NK-92 (cell line): ENCODE results near the gene ZBTB47.

Experiments used
- DNase-seq: peaks from one replicate; lab custom pipeline; 2025; ENCODE audit not compliant: unreplicated experiment; lab: John Stamatoyannopoulos, UW

The ZBTB47 gene

DNA sequence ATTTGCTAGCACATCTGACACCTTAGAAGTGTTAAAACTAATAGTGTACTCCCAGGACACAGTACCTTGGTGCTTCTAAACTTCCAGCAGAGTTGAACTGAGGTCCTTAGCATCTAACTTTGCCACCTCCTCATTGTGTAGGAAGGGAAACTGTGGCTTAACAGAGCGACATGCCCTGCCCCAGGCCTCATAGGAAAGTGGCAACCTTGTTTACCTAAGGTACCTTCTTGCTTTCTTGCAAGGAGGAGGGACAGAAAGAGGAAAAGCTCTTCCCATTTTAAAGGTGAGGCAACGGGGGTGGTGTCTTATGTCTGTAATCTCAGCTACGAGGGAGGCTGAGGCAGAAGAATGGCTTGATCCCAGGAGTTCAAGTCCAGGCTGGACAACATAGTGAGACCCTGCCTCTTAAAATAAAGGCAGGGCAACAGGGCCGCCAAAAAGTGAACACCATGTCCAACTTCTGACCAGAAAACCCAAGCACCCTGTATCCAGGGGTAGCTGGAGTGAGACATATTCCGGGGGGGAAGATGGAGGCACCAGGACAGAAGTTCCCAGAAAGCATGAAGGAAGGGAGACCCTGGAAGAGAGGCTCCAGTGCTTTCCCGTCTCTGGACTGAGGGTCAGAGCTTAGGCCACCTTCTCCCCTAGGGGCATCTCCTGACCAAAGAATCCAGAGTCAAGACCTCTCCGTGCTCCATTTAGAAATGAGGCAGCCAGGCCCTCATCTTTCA is 31.3 kb downstream of the ZBTB47 start:
- no peak for DNase-seq

DNA sequence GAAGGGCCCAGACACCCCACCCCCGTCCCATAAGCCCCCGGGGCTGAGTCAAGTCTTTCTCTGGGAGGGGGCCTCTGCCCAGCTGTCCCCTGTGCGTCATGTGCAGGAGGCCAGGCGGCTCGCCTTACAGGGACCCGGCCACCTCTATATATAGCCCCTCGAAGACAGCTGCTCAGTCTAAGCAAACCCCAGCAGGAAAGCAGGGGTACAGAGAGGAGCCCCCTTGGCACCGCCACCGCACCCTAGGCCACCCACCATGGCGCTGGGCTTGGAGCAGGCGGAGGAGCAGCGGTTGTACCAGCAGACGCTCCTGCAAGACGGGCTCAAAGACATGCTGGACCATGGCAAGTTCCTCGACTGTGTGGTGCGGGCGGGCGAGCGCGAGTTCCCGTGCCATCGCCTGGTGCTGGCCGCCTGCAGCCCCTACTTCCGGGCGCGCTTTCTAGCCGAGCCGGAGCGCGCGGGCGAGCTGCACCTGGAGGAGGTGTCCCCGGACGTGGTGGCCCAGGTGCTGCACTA is 31.9 kb downstream of the ZBTB47 start, which contains the start of gene KLHL40:
TSS of gene KLHL40 (plus strand) at position 175 of the 519 bp plus-strand sequence. CDS start at position 257, 82 bp downstream.
- no peak for DNase-seq

DNA sequence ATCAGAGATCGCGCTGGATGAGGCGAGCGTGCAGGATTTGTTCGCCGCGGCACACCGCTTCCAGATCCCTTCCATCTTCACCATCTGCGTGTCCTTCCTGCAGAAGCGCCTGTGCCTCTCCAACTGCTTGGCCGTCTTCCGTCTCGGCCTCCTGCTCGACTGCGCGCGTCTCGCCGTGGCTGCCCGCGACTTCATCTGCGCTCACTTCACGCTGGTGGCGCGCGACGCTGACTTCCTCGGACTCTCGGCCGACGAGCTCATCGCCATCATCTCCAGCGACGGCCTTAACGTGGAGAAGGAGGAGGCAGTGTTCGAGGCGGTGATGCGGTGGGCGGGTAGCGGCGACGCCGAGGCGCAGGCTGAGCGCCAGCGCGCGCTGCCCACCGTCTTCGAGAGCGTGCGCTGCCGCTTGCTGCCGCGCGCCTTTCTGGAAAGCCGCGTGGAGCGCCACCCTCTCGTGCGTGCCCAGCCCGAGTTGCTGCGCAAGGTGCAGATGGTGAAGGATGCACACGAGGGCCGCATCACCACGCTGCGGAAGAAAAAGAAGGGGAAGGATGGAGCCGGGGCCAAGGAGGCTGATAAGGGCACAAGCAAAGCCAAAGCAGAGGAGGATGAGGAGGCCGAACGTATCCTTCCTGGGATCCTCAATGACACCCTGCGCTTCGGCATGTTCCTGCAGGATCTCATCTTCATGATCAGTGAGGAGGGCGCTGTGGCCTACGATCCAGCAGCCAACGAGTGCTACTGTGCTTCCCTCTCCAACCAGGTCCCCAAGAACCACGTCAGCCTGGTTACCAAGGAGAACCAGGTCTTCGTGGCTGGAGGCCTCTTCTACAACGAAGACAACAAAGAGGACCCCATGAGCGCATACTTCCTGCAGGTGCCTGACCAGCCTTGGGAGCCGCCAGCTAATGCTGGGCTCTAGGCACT is 32.7 kb downstream of the ZBTB47 start:
- no peak for DNase-seq

DNA sequence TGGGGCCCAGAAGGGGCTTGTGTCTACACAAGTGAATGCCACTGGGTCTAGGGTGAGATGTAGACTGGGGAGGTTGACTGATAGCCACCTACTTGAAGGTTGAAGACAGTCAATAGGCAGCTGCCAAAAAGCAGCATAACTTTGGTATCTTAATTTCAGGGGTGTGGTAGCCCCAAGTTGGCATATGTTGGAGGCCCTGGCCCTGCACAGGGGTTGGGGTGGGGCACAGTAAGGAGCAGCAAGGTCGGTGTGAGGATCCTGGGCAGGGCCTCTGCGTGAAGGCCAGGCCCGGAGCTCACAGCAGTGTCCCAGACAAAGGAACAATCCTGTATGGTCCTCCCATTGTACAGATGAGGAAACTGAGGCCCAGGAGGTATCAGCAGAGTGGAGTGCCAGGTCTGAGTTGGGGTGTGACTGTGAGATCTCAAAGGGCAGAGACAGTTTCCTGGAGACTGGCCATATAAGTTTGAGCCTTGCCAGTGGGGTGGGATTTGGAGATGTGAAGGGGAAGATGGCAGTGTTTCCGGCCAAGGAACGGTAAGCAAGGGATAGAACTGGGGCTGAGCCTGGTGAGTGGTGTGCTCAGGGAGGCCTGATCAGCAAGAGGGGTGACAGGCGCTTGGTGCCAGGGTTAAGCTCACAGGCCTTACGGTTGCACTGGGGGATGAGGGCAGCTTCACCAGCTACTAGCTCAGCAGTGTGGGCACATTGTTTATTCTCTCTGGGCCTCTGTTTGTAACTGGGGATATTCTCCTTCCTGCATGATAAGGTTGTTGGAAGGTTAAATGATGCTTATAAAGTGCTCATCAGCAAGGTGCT is 33.5 kb downstream of the ZBTB47 start:
- DNase-seq = no peak

DNA sequence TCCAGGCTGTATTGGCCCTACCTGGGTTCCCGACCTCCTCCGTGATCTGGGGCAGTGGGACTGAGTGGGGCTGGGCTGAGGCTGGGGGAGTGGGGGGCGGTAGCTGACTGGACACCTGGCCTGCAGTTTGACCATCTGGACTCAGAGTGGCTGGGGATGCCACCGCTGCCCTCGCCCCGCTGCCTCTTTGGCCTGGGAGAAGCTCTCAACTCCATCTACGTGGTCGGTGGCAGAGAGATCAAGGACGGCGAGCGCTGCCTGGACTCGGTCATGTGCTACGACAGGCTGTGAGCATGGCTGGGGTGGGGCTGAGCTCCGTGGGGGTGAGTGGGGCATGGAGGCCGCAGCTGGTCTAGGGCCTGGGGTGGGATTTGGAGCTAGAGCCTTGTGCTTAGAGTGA is 34.5 kb downstream of the ZBTB47 start:
- DNase-seq = no peak

DNA sequence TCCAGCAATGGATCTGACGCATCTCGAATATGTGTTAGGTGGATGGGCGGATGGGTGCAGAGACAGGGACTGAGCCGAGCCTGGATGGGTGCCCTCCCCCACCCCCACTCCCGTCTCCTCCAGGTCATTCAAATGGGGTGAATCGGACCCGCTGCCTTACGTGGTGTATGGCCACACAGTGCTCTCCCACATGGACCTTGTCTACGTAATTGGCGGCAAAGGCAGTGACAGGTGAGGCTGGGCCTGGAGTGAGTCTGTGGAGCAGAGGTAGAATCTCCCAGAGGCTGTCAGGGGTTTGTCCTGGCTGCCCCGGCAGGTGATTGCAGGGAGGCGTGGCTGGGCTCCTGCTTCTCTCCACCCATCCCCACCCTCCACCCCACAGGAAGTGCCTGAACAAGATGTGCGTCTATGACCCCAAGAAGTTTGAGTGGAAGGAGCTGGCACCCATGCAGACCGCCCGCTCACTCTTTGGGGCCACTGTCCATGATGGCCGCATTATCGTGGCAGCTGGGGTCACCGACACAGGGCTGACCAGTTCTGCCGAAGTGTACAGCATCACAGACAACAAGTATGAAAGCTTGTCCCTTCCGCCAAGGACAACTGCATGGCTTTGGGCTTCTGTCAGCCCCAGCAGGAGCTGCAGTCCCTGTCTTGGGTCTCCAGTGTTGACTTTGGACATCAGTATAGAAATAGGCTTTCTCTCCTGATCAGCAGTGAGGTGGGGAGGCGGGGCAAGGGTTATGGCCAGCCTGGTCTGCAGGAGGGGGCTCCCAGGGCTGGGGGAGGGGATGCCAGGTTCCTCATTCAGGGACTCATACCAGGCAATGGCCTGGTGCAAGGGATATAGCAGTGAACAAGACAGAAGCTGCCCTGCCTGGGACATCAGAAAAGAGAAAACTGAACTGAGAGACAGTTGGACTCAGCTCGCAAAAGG is 35.3 kb downstream of the ZBTB47 start:
- DNase-seq = no peak

- DNase-seq = no peak
These were observed 36.0 kb downstream of the ZBTB47 start for GRCh38 chr3:42689421-42690014.

GRCh38 chr3:42690191-42690590 is 36.7 kb downstream of the ZBTB47 start:
- DNase-seq = no peak

DNA sequence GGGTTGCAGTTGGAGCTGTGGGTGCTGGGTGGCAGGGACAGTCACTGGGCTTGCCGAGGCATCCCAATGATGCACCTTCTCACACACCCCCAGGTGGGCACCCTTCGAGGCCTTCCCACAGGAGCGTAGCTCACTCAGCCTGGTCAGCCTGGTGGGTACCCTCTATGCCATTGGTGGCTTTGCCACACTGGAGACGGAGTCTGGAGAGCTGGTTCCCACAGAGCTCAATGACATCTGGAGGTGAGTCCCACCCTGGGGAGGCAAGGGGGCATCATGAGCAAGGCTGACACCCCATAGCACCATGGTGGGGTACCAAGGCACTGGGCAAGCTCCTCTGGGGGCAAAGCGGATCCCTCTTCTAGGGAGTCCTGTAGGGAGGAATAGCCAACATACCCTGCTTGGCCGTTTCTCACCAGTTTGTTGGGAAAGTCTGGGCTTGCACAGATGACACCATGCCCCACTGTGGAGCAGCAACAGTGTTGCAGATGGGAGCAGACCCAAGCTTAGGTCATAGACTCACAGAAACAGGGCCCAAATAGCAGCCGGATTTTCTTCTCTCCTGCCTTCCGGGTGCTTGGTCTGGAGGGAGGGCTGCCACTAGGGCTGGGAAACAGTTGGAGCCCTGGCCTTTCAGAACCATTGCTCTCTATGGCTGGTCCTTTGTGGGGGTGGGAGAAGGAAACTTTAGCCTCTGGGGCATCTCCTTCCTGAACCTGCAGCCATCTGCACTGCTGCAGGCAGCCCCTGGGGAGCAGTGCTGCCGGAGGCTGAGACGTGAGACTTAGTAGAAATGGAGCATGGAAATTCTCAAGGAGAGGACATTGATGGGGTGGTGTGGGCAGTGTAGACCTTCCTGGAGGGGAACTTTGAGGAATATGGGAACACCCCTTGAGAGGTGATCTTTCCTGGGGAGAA is 37.5 kb downstream of the ZBTB47 start:
- no peak for DNase-seq

- no peak for DNase-seq
These were observed 38.5 kb downstream of the ZBTB47 start for GRCh38 chr3:42691816-42692666.

- no peak for DNase-seq
These were observed 39.4 kb downstream of the ZBTB47 start for GRCh38 chr3:42692667-42693529.

DNA sequence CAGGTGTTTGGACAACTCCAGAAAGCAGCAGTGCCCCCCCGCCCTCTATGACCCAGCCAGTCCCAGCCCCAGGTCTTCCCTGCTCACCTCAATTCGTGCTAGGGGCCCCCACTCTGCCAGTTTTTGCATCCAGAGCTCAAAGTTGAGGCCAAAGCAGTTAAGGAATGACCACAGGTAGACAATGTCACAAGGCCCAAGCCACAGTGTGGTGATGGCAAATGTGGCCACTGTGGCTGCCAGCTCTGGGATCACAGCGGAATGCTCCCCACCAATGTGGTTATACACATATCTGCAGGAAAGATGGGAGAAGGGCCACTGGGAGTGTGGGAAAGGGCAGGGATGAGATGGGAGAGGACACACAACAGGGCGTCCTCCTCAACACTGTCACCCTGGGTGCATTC is 40.0 kb downstream of the ZBTB47 start:
- no peak for DNase-seq

- no peak for DNase-seq
These were observed 40.9 kb downstream of the ZBTB47 start for GRCh38 chr3:42694366-42694765.

DNA sequence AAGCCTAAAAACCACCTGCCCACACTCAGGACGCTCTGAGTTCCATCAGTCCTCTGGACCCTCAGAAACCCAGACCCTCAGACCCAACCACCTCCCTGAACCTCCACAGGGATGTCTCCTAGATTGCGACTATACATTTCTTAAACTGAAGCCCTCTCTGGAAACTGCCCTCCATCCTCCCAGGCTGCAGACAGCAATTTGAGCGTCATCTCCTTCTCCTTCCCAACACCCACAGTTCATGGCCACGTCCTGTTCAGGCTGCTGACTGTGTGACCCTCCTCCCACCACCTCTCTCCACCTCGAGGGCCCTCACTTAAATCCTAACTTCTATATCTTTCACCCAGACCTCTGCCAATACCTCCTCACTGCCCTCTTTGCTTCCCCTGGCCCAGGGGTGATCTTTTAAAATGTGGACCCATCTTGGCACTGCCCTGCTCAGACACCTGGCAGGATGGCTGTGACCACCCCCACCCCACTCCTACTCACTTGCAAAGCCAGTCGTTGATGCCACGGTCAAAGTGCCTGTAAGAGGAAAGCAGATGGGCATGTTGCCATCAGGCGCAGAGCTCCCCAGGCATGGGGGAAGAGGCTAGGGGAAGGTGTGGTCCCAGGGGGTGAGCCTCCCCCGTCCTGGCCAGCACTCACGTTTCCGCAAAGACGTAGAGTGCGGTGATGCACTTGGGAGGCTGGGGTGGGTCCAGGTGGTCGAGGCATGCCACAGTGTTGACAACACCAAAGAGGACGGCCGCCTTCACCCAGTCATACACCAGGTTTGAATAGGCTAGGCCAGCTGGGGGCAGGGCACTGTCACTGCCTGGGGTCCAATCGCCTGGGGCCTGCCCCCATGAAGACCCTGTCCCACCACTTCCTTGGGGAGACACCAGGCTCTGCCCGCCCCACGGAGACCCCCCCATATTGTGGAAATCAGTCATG is 43.1 kb downstream of the ZBTB47 start:
- DNase-seq = no peak

DNA sequence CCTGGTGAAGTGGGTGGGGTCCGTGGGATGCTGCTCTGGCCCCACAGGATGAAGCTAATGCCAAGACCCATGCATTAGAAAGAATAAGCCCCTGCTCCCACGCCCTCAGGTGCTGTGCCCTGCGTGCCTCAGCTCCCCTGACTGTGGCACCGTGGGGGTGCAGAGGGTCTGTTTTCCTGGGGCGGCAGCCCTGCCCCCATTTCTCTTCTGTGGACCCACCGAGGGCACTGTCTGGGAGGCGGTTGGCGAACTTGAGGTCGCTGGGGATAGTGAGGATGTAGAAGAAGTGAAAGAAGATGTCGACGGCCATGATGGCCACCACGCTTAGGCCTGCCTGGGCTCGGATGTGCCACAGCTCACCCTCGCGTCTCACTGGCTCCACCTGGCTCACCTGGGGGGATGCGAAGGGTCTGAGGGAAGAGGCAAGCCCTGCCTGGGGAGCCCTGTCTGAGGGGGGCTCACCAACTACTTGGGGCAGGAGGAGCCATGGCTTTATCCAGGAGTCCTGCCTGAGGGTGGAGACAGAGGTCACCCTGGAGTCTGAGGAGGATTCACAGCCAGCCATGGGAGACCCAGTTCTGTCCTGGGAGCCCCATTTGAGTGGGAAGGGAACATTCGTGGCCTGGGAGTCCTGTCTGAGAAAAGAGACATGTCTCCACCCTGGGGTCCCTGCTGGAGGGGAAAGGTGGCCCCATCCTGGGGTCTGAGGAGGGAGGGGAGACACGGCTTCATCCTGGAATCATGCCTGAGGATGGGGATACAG is 44.0 kb downstream of the ZBTB47 start:
- no peak for DNase-seq
